NOMO-1 (cell line): ENCODE measurements around the gene SQSTM1.
A peak's percentile ranks its signal among the peaks of the same experiment; 100 is the strongest.

Experiments
- DNase-seq, 2 experiments: peaks; one replicate each; lab custom pipeline; 2025; ENCODE audit not compliant: unreplicated experiment in 2 of 2; lab: John Stamatoyannopoulos, UW

The SQSTM1 gene

GRCh38 chr5:179794171-179794570 is 26.5 kb upstream of the SQSTM1 start:
- no peak for DNase-seq

DNA sequence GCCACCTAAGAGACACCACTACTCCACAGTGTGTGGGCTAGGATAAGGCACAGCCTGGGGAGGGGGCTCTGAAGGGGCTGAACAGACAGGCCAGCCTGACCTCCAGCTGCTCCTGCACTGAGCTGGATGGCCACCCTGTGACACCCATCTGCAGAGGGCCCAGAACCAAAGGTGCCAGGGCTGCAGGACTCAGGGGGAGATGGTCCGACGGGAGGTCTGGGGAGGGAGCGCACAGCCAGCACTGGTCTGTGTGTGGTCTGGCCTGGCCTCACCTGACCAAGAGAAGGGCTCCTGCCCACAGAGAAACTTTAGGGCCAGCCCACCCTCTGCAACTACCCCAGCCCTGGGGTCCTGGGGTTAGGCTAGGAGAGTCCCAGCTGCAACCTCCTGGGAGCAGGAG is 26.1 kb upstream of the SQSTM1 start:
- no peak for DNase-seq

DNA sequence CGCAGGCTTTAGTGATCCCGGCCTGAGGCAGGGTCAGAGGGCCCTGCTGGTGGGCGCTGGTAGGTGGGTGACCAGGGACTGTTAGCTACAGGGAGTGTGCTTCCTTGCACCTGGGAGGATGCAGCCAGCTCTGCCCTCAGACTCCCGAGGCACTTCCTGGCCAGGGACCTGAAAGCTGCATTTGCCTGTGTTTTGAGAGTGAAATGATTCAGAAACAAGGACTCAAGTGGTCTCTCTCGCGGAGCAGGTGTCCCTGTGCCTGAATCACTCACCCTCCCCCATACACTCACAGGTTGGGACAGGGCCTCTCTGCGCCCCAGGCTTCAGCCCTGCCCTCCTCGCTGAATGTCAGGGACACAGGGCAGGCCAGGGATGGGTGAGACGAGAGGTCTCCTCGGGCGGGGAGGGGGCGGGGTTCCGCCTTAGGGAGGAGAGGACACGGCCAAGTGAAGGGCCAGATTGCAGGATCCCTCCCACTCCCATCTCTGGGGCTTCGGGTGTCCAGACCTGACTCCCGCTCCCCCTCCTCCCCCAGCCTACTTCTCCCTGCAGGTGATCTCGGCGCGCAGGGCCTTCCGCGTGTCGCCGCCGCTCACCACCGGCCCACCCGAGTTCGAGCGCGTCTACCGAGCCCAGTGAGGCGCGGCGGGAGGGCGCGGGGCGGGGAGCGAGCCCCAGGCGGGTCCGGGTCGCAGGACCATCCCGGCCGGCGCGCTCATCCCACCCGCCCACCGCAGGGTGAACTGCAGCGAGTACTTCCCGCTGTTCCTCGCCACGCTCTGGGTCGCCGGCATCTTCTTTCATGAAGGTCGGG is 25.4 kb upstream of the SQSTM1 start:
- DNase-seq, result no peak

DNA sequence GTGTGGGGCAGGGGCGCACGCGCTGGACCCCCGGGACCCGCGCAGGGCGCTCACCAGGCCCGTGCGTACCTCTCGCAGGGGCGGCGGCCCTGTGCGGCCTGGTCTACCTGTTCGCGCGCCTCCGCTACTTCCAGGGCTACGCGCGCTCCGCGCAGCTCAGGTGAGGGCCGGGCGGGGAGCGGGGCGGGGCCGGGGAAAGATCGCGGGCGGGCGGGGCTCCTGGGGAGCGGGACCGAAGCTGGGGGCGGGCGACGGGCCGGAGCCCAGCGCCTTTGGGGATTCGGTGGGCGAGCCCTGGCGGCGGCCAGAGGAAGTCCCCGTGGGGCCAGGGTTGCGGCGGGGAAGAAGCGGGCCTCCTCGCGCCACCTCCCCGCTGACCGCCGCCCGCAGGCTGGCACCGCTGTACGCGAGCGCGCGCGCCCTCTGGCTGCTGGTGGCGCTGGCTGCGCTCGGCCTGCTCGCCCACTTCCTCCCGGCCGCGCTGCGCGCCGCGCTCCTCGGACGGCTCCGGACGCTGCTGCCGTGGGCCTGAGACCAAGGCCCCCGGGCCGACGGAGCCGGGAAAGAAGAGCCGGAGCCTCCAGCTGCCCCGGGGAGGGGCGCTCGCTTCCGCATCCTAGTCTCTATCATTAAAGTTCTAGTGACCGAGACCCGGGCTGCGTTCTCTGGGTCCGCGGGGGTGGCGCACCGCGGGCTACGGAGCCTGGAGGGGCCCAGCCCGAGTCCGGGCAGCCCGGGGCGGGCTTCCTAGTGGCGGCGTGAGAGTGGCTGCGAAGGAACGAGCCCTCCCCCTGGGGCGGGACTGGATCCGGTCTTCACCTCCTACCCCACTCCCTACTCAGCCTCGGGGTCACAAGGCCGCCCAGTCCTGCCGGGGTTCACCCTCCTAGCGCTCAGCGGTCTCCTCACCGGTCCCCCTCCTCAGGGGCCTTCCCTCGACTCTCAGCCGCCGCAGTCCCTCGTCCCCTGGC is 24.6 kb upstream of the SQSTM1 start:
- DNase-seq, result peak; percentile 81 to 89

GRCh38 chr5:179796877-179797608 is 23.7 kb upstream of the SQSTM1 start:
- no peak for DNase-seq

GRCh38 chr5:179797741-179798140 is 23.0 kb upstream of the SQSTM1 start:
- DNase-seq, result no peak

DNA sequence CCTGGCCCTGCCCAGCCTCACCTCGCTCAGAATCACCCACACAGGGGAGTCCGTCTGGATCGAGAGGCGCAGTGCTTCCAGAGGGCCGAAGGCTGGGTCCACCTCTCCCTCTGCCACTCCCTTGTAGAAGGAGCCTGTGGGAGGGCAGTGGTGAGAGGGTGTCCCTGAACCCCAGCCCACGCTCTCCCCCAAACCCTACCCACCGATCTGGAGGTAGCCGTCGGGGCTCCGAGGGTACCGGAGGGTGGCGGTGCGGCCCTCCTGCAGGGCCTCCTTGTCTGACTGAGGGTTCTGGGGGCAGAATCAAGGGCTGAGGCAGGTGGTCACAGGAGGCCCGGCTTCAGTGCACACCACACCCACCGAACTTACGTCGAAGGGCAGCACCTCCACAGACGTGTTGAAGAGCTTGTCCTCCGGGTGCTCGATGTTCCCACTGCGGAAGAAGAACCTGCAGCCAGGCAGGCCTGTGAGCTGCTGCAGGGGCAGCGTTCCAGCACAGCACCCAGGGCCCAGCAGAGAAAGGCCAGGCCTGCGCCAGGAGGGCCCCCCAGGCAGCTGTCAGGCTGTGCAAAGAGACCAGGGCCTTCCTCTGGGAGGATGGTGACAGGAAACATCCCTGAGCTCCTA is 22.4 kb upstream of the SQSTM1 start:
- no peak for DNase-seq

GRCh38 chr5:179798771-179799643 is 21.7 kb upstream of the SQSTM1 start:
- DNase-seq, result no peak

GRCh38 chr5:179799644-179799973 is 21.1 kb upstream of the SQSTM1 start:
- DNase-seq, result no peak

GRCh38 chr5:179800071-179800695 is 20.5 kb upstream of the SQSTM1 start:
- DNase-seq, result no peak

DNA sequence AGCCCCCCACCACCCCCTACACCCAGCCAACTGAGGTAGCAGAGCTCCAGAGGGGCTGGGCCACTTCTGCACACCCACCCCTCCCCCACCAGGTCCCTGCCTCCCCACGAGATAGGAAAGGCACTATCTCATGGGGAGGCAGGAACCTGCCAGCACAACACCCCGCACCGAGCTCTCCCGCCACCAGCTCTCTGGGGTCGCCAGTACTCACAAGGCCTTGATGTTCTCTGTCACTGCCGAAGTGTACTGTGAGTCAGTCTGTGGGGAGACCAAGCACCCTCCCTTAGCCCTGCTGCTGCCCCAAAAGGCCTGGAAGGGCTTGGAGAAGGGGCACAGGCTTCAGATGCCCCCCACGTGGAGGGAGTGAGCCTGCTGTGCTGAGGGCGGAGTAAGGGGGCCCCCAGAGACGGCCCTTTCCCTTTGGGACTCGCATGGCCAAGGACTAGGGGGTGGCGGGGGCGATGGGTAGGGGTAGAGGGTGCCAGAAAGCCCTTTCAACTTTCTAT is 20.0 kb upstream of the SQSTM1 start:
- DNase-seq, result no peak

DNA sequence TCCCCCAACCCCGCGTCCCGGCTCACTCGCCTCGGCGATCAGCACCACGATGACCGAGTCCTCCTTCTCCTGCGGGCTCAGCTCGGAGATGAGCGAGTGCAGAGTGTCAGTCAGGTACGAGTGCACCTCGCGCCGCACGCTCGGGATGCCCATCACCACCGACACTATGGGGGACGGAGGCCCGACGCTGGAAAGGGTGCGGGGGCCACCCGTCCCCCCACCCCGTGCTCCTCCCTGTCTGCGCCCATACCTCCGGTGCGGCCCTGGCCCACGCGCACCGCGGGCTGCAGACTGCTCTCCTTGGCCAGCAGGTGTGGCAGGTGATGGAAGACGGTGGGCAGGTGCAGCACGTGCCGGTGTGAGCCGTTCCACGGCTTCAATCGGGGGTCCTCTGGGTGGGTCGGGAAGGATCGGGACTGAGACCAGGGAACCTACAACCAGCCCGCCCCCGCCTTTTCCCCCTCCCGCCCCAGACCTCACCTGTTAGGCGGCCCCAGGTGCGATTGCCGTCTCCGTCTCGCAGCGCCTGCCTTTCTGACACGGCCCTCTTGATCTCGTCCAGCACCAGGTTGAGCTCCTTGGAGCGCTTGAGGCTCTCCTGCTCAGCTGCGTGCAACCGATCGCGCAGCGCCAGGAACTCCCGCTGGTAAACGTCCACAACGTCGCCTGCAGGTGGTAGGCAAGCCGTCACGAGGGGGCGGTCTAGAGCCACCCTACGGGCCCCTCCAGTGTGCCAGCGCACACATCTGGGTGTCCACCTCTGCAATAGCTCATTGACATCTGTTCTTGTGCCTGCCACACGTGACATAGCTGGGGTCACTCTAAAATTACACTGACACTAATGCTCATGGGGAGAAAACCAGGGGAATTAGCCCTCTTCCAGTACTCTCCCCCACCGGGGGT is 19.1 kb upstream of the SQSTM1 start:
- peak; percentile 70 to 78 for DNase-seq

DNA sequence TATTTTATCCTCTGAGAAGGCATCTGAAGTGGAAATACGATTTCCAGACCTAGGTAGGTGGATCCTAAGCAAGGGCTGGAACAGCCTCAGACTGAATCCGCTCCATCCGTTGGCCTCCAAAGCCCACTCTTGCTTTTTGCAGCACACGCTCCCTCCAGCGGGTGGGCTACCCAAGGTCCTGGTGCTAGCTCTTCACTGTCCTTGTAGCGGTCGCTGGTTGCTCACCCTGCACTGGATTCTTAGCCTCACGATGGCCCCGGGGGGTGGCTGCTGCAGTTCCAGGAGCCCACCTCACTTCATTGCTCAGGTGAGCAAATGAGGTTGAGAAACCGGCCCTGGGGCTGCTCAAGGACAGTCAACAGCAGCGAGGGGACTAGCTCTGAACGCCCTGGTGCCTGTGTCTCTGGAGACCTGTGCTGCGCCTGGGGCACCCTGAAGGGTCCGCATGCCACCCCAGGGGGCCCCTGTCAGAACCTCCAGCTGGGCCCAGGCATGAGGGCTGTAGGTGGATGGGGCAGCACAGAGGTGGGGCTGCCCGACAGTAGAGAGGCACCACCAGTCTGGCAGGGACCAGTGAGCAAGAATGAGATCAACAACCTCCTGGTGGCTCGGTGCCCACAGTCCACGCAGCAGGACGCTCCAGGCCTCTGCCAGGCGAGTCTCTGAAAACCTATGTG is 18.4 kb upstream of the SQSTM1 start:
- no peak for DNase-seq

GRCh38 chr5:179802950-179803562 is 17.6 kb upstream of the SQSTM1 start:
- no peak for DNase-seq

DNA sequence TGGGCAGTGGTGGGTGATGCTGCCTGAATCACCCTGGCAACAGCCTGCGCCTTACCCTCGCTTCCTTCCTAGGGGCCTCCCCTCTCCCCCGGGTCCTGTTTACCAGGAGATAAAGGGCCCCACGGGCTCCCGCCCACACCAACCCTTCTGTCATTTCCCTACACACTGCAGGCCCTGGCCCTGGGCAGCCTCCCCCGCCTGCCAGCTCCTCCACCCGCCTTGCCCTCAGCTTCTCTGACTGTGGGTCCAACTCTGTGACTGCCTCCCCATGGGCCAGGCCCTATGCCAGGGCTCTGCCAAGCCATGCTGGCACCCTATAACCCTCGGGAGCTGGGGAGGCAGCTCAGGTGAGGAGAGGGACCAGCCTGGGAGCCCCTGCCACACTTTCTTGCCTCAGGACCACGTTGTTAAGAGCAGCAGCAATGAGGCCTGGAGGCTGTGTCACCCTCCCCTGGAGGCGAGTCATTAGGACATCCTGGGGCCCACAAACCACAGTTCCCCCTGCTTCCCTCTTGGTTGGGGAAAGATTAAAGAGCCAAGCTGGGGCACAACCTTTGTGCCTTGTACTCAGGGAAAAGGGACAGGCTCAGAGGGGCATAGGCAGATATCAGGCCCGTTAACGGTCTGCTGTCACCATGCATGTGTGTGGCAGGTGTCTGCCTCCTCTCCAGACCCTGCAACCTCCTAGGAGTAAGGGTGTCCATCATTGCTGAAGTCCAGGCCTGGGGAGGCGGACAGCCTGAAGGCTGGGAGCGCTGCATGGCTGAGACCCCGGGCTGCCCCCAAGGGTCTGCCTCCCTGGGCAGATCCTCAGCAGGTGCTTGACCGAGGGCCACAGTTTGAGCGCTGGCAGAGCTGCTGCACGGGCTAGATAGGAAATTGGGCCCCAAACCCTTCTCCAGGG is 16.8 kb upstream of the SQSTM1 start:
- peak; percentile 52 to 57 for DNase-seq

GRCh38 chr5:179804555-179804947 is 16.2 kb upstream of the SQSTM1 start:
- no peak for DNase-seq
